Activated T-cell treated with anti-CD3 and anti-CD28 coated beads for 1 hour (primary cell): ENCODE results near the gene CES2.
"Not testable (repeated sequence)": the region's sequence is repeated elsewhere in the genome, so short reads cannot be mapped to it uniquely, and the experiment has no call there.

Experiments used
- DNase-seq: peaks from one replicate; pipeline ENCODE4 v3.0.0-alpha.2; 2020; ENCODE audit warnings: low read depth

CES2 gene

GRCh38 chr16:66935314-66936011, at the start of gene CES2:
TSS of gene CES2 (plus strand) at chr16:66935516. CDS start at chr16:66935636, 120 bp downstream.
- no peak for DNase-seq

GRCh38 chr16:66886321-66886720, 49.0 kb upstream of the CES2 start:
- no peak for DNase-seq

GRCh38 chr16:66886914-66887313, 48.4 kb upstream of the CES2 start:
- DNase-seq = no peak

GRCh38 chr16:66888647-66889615, 46.4 kb upstream of the CES2 start:
- DNase-seq = no peak

GRCh38 chr16:66889622-66890021, 45.7 kb upstream of the CES2 start:
- DNase-seq = no peak

- no peak for DNase-seq
These were observed 44.5 kb upstream of the CES2 start for GRCh38 chr16:66890799-66891198.

GRCh38 chr16:66891360-66891759, 44.0 kb upstream of the CES2 start:
- DNase-seq = no peak

GRCh38 chr16:66891797-66892196, 43.5 kb upstream of the CES2 start:
- no peak for DNase-seq

GRCh38 chr16:66894055-66894454, 41.3 kb upstream of the CES2 start:
- no peak for DNase-seq

GRCh38 chr16:66894948-66895688, 40.2 kb upstream of the CES2 start:
- peak; percentile 24 for DNase-seq

GRCh38 chr16:66895689-66895979, 39.7 kb upstream of the CES2 start:
- DNase-seq = no peak

- DNase-seq = no peak
These were observed 39.3 kb upstream of the CES2 start for GRCh38 chr16:66895999-66896398.

- DNase-seq = not testable (repeated sequence)
These were observed 38.6 kb upstream of the CES2 start for GRCh38 chr16:66896682-66897081.

GRCh38 chr16:66898207-66898606, 37.1 kb upstream of the CES2 start:
- DNase-seq = no peak

- no peak for DNase-seq
These were observed 36.4 kb upstream of the CES2 start for GRCh38 chr16:66898933-66899309.

GRCh38 chr16:66899310-66899944, 35.9 kb upstream of the CES2 start:
- no peak for DNase-seq

GRCh38 chr16:66899945-66900710, 35.2 kb upstream of the CES2 start:
- DNase-seq = no peak

- no peak for DNase-seq
These were observed 34.4 kb upstream of the CES2 start for GRCh38 chr16:66900721-66901441.

GRCh38 chr16:66901626-66902025, 33.7 kb upstream of the CES2 start:
- no peak for DNase-seq

- no peak for DNase-seq
These were observed 32.4 kb upstream of the CES2 start for GRCh38 chr16:66902648-66903543.
